Heart left ventricle (tissue), 16 donors: Measurements from ENCODE around the gene CACNB1. TPM values are rescaled to one million over a fixed set of nuclear protein-coding genes. Genes with fewer than 3 reads are reported as not detected.

ENCODE experiments used
- ATAC-seq, 4 donors: fragments of 200-7000 bp; cut with Tn5 transposase; one replicate each; pipeline ENCODE4 v1.9.1; 2020 to 2022; ENCODE audit warnings: moderate library complexity in 4 of 4, mild to moderate bottlenecking in 3 of 4, moderate number of reproducible peaks in 1 of 4
- DNase-seq, 5 donors: peaks; one replicate each; pipeline ENCODE4 v3.0.0-alpha.2; 2020
- H3K27ac ChIP-seq, 12 donors: fragments of 200-600 bp; sonication (generic) in 4 of 12; one replicate each; pipeline versions ENCODE4 v1.5.0 to v1.8.0; 2016 to 2022; ENCODE audit warnings: mild to moderate bottlenecking in 2 of 12
- H3K27me3 ChIP-seq, 9 donors: fragments of 200-600 bp; sonication (generic) in 2 of 9; one replicate each; pipeline versions ENCODE4 v1.5.1 to v1.8.0; 2016 to 2022; ENCODE audit warnings: mild to moderate bottlenecking in 3 of 9
- H3K36me3 ChIP-seq, 9 donors: fragments of 200-600 bp; sonication (generic) in 2 of 9; one replicate each; pipeline versions ENCODE4 v1.5.0 to v1.8.0; 2018 to 2022; ENCODE audit warnings: mild to moderate bottlenecking in 2 of 9
- H3K4me1 ChIP-seq, 12 donors: fragments of 200-600 bp; sonication (generic) in 4 of 12; one replicate each; pipeline versions ENCODE4 v1.5.0 to v1.8.0; 2016 to 2022; ENCODE audit warnings: mild to moderate bottlenecking in 3 of 12
- H3K4me3 ChIP-seq, 12 donors: fragments of 200-600 bp; sonication (generic) in 4 of 12; one replicate each; pipeline versions ENCODE4 v1.5.0 to v1.8.0; 2017 to 2022; ENCODE audit warnings: mild to moderate bottlenecking in 9 of 12, moderate library complexity in 4 of 12
- H3K9me3 ChIP-seq, 12 donors: fragments of 200-600 bp; sonication (generic) in 4 of 12; one replicate each; pipeline versions ENCODE4 v1.5.0 to v1.8.0; 2016 to 2022; ENCODE audit warnings: mild to moderate bottlenecking in 1 of 12
- CTCF ChIP-seq, 12 donors: fragments of 200-600 bp; sonication (generic) in 4 of 12; IDR thresholded peaks; one replicate each; pipeline versions ENCODE4 v1.5.0 to v1.8.0; 2018 to 2022; ENCODE audit warnings: antibody characterized with exemption in 12 of 12, mild to moderate bottlenecking in 5 of 12
- POLR2A ChIP-seq, 2 donors: fragments of 450-650 bp; IDR thresholded peaks; one replicate each; pipeline ENCODE4 v1.6.1; 2017; ENCODE audit warnings: antibody characterized with exemption in 2 of 2, mild to moderate bottlenecking in 2 of 2, moderate library complexity in 2 of 2
- WGBS, 4 donors: extraction: QIAGEN DNeasy Blood & Tissue Kit in 2 of 4; methylation state at CpG; one replicate each; pipeline versions ENCODE4 v1.1.5 to v1.1.7; 2013 to 2018; 5-methylcytosine and 5-hydroxymethylcytosine counted together
- intact Hi-C, 10 donors: fragments of 100-400 bp; cut with DNase I; formaldehyde crosslinking; loops; one replicate each; pipeline versions ENCODE4 v1.11.1 to v1.14.2; 2022
- polyA plus RNA-seq, 2 donors: library from polyadenylated mRNA; stranded (reverse); fragments of 200-250 nt; gene quantifications; one replicate each; pipeline ENCODE4 v1.2.3, GENCODE V29; 2013
- total RNA-seq, 9 donors: library from RNA; depleted of rRNA in 2 of 9; stranded (reverse); fragments of >200 nt in 2 of 9; fragmentation: NEBNext Ultra II Directional in 3 of 9; extraction: Animal tissue kit (Norgen Biotek cat#: 25700) in 3 of 9; gene quantifications; one replicate each; pipeline versions ENCODE4 v1.1.0 to v1.2.4, GENCODE V29; 2016 to 2023
- donor health status: ischemic (EF 13 %, LVEDD 7.1; RV severe dilation, severe dysfunction).
- donor health status: healthy with polysubstance abuse.
- donor health status: DM: no; HTN: yes; CAD: no.
- donor health status: DM: no; HTN: no; CAD: no.
- donor health status: ischemic (EF 25% LVEDD 6.9; RV normal size, moderate dysfunction).
- donor health status: ischemic (EF 25% LVEDD 5.7; RV mildly dilated, moderate dysfunction).
- donor health status: healthy.
- donor health status: DM: yes; HTN: yes; CAD: no.
- donor health status: ischemic (EF 35%, LVEDD 5.7; RV mildly dilated, moderate dysfunction).
- donor health status: nonischemic (EF 11% LVEDD 7.7; RV severe dilation, severe dysfunction).
- donor health status: DM: yes; HTN: yes; CAD: no.
- donor health status: PGD.
- donor health status: ischemic (EF 29% LVEDD 5.4; RV normal size, mild dysfunction).
- donor health status: nonischemic (EF 23%, LVEDD 6.1; RV moderate dilation, normal function).

Gene CACNB1
- total and polyA plus RNA-seq, 11 donors = 4.3 to 14.3 (median 7.1) TPM

GRCh38 chr17:39238311-39238972, 41.0 kb upstream of the CACNB1 start:
- intact Hi-C loops = loop anchor here in 3 of 10 donors (10.0 kb wide), 3 partner anchors 54 to 254 kb away; partner anchors contain the start of gene ARL5C (in 1 of the 3)
- H3K36me3 ChIP-seq = no peaks in the 10 kb centered on the region
- peak overlapping the region in 1 of 12 donors; percentile 40 for H3K27ac ChIP-seq
- H3K27me3 ChIP-seq = peaks cover 0 to 27% (median 0%) of the 10 kb centered on the region in 9 donors
- no peak for TF ChIP-seq POLR2A (IDR thresholded peaks at IDR 0.05)
- TF ChIP-seq CTCF (IDR thresholded peaks at IDR 0.05) = no peak
- H3K4me1 ChIP-seq = peaks cover 0 to 15% (median 0%) of the 10 kb centered on the region in 12 donors
- 9 to 33% (median 28%) methylated on average over 7 to 15 of the region's 15 CpGs for WGBS, 4 donors
- H3K9me3 ChIP-seq = no peaks in the 10 kb centered on the region
- ATAC-seq = peak; percentile 37 to 72 (median 64)
- peak overlapping the region in 1 of 12 donors; percentile 5 for H3K4me3 ChIP-seq
- DNase-seq = peak in 3 of 5 donors; percentile 62 to 69 (median 68)

DNA sequence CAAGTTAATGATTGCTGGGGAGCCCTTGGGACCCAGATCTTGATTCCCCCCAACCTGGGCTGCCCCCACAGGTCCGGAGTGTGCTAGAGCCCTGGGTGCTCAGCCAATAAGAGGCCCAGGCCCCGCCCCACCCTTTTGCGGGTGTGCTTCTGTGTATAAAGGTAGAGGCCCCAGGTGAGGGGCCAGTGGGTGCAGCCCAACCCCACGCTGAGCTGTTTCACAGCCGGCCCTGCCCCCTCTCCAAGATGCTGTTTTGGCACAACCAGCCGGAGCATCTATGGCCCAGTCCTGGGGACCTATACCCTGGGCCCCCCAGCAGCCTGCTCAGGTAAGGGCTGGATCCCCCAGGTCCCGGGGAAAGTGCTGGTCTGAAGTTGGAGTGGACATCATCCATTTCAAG, 40.1 kb upstream of the CACNB1 start:
- intact Hi-C loops = loop anchor here in 3 of 10 donors (10.0 kb wide), 3 partner anchors 53 to 253 kb away; partner anchors contain the start of gene ARL5C (in 1 of the 3)
- Histone ChIP-seq H3K27me3 (peaks cover 0 to 35% (median 4%) of the 10 kb centered on the region in 9 donors), H3K4me1 (peaks cover 0 to 15% (median 0%) of the 10 kb centered on the region in 12 donors), H3K27ac (no peak overlapping the region), H3K9me3 (no peaks in the 10 kb centered on the region), H3K4me3 (no peak overlapping the region), H3K36me3 (no peaks in the 10 kb centered on the region)
- ATAC-seq (no peak), DNase-seq (peak in 1 of 5 donors; percentile 41)
- TF ChIP-seq POLR2A (IDR thresholded peaks at IDR 0.05) = no peak
- TF ChIP-seq CTCF (IDR thresholded peaks at IDR 0.05) = no peak
- WGBS, 4 donors = 80 to 90% (median 82%) methylated on average over 4 to 7 of the region's 7 CpGs

DNA sequence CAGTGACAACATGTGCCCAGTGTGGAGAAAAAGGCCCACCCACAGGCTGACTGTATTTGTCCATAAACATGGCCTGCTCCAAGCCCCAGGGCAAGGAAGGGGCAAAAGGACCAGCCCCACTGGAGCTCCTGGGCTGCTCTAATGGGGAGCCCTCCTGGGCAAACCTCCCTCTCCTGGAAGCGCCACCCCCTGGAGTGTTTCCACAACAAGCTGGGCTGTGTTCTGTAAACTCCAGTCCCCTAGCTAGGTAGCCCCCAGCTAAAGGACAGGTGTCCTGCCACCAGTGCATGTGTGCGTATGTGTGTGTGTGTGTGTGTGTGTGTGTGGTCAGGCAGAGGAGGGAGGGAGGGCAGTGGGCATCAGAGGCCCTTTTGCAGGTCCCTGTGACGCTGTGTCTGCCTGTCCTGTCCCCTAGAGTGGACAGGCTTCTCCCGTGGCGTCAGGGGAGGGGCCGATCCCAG, 39.5 kb upstream of the CACNB1 start:
- DNase-seq (peak in 1 of 5 donors; percentile 23), ATAC-seq (no peak)
- H3K27me3 ChIP-seq = peaks cover 0 to 41% (median 9%) of the 10 kb centered on the region in 9 donors
- TF ChIP-seq CTCF (IDR thresholded peaks at IDR 0.05) (no peak), POLR2A (IDR thresholded peaks at IDR 0.05) (no peak)
- no peaks in the 10 kb centered on the region for H3K36me3 ChIP-seq
- H3K4me3 ChIP-seq = no peak overlapping the region
- intact Hi-C loops = loop anchor here in 3 of 10 donors (10.0 kb wide), 3 partner anchors 52 to 252 kb away; partner anchors contain the start of gene ARL5C (in 1 of the 3)
- no peak overlapping the region for H3K27ac ChIP-seq
- H3K9me3 ChIP-seq = no peaks in the 10 kb centered on the region
- WGBS, 4 donors = 77 to 85% (median 81%) methylated on average over 5 to 6 of the region's 6 CpGs; no CpG with 5 or more reads in 1 of the 4 donors
- H3K4me1 ChIP-seq = peaks cover 0 to 19% (median 3%) of the 10 kb centered on the region in 12 donors

DNA sequence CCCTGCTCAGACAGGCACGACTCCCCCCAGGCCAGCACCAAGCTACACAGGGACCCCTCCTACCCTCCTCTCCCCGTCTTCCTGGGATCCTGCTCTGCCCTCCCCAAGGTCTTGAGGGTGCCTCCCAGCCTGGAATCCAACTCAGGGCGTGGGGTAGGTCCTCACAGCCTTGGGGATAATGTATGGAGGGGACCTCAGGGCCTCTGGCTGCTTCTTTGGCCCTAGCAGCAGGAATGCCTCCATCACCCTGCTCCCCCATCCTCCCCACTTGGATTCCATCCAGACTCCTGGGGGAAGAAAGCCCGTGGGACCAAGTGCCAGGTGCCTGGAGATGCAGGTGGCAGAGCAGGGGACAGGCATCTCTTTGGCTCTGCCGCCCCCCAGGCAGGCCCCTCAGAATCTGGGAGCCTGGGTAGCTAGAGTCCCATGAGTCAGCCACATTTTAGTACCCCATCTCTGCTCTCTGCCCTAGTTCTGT, 39.0 kb upstream of the CACNB1 start:
- intact Hi-C loops = loop anchor here in 3 of 10 donors (10.0 kb wide), 3 partner anchors 52 to 252 kb away; partner anchors contain the start of gene ARL5C (in 1 of the 3)
- Histone ChIP-seq H3K4me1 (peaks cover 0 to 24% (median 8%) of the 10 kb centered on the region in 12 donors), H3K36me3 (no peaks in the 10 kb centered on the region), H3K4me3 (no peak overlapping the region), H3K27ac (no peak overlapping the region), H3K27me3 (peaks cover 0 to 46% (median 13%) of the 10 kb centered on the region in 9 donors), H3K9me3 (no peaks in the 10 kb centered on the region)
- 54 to 72% (median 56%) methylated on average over 4 to 5 of the region's 5 CpGs for WGBS, 4 donors
- ATAC-seq (no peak), DNase-seq (peak in 1 of 5 donors; percentile 33)
- no peak for TF ChIP-seq CTCF (IDR thresholded peaks at IDR 0.05)
- no peak for TF ChIP-seq POLR2A (IDR thresholded peaks at IDR 0.05)
